Hematopoietic multipotent progenitor cell (in vitro differentiated cells): ENCODE measurements around the gene TBC1D17. TPM values are rescaled to one million over a fixed set of nuclear protein-coding genes. Genes with fewer than 3 reads are reported as not detected.
A peak's percentile ranks its signal among the peaks of the same experiment; 100 is the strongest.

ENCODE experiments used
- DNase-seq, 3 donors: peaks; one replicate each; pipeline ENCODE4 v3.0.0-alpha.2; 2011 to 2015; ENCODE audit warnings: low read depth in 2 of 3, low spot score in 2 of 3
- total RNA-seq: library from RNA; depleted of rRNA; stranded (reverse); fragments of >200 nt; gene quantifications from one replicate; pipeline ENCODE4 v1.2.3, GENCODE V29; 2012

The TBC1D17 gene
- total RNA-seq, 1 donor, result 7.8 TPM

- DNase-seq, result no peak
Measured at GRCh38 chr19:49860336-49861102, 17.0 kb upstream of the TBC1D17 start.

GRCh38 chr19:49861107-49861506 lies 16.4 kb upstream of the TBC1D17 start:
- DNase-seq, result no peak

- DNase-seq, result no peak
Measured at GRCh38 chr19:49861541-49862378, 15.7 kb upstream of the TBC1D17 start.

GRCh38 chr19:49862391-49863253 lies 14.9 kb upstream of the TBC1D17 start:
- peak in 1 of 3 donors; percentile 31 for DNase-seq

- no peak for DNase-seq
Measured at GRCh38 chr19:49863254-49863934, 14.1 kb upstream of the TBC1D17 start.

GRCh38 chr19:49863935-49864320 lies 13.6 kb upstream of the TBC1D17 start:
- DNase-seq, result no peak

GRCh38 chr19:49864890-49865289 lies 12.6 kb upstream of the TBC1D17 start:
- DNase-seq, result no peak

- peak; percentile 79 to 95 (median 88) for DNase-seq
Measured at GRCh38 chr19:49866933-49867782, 10.3 kb upstream of the TBC1D17 start, which contains the start of gene PNKP. Gene PNKP, minus strand, starts transcription at chr19:49867576. Its CDS starts 372 bp downstream, at chr19:49867204.

- DNase-seq, result no peak
Measured at GRCh38 chr19:49869009-49869483, 8.5 kb upstream of the TBC1D17 start.

- peak; percentile 87 to 100 (median 98) for DNase-seq
Measured at GRCh38 chr19:49869484-49870308, 7.8 kb upstream of the TBC1D17 start.

GRCh38 chr19:49870309-49870901 lies 7.1 kb upstream of the TBC1D17 start:
- DNase-seq, result no peak

- no peak for DNase-seq
Measured at GRCh38 chr19:49871349-49871985, 6.0 kb upstream of the TBC1D17 start.

- DNase-seq, result no peak
Measured at GRCh38 chr19:49872245-49873128, 5.0 kb upstream of the TBC1D17 start.

- DNase-seq, result no peak
Measured at GRCh38 chr19:49873129-49873521, 4.4 kb upstream of the TBC1D17 start.

- DNase-seq, result no peak
Measured at GRCh38 chr19:49873834-49874233, 3.7 kb upstream of the TBC1D17 start.

GRCh38 chr19:49874503-49875157 lies 2.9 kb upstream of the TBC1D17 start:
- DNase-seq, result no peak
